AG04449 (cell line): ENCODE measurements around the gene COMMD7.

Experiments used
- CTCF ChIA-PET: fragments of 350-600 bp; formaldehyde crosslinking; extraction: SDS; loops from one replicate; lab custom pipeline; 2021; ENCODE audit warnings: antibody characterized with exemption; lab: Yijun Ruan, JAX
- POLR2A ChIA-PET: fragments of 400-600, 350-600 bp; formaldehyde crosslinking; extraction: SDS; loops from one replicate; lab custom pipeline; 2020; ENCODE audit warnings: antibody characterized with exemption, inconsistent platforms; lab: Yijun Ruan, JAX
- DNase-seq: peaks from one replicate; pipeline ENCODE4 v3.0.0-alpha.2; 2010; ENCODE audit warnings: low read depth, low spot score
- H3K4me3 ChIP-seq: 2 replicates; pipeline ENCODE4 v1.5.1; 2011; ENCODE audit warnings: low read depth, mild to moderate bottlenecking, control low read depth, low read length
- TF ChIP-seq, protein P1 (sequence below): IDR thresholded peaks from one replicate; pipeline ENCODE4 v1.5.1; 2011; ENCODE audit warnings: mild to moderate bottlenecking, moderate library complexity, low read length, control low read depth, inconsistent platforms; ENCODE audit not compliant: insufficient read depth; ENCODE audit errors: missing control alignments

Gene COMMD7

DNA sequence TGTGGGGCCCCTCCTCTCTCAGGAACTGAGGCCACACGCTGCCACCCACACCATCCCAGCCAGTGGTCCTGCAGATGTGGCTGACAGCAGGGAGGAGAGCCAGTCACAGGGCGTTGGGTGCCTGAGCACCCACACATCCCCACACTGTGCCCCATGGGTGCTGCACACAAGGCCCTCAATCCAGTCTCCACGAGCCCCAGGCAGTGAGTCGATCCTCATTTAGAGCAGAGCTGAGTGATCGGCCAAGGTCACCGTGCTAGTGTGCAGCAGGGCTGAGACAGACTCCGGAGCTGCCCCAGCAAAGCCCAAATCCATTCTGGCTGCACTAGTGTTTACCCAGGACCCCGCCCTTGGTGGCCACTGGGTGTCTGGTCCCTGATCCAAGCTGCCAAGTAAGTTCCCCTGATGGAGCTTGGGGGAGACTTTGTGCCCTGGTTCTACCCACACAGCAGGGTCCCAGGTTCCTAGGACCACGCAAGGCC is 78.5 kb downstream of the COMMD7 start:
- no peak for DNase-seq
- CTCF ChIA-PET, result interaction anchor here (1.3 to 24.3 kb wide), 6 partner anchors 9 to 141 kb away, joined by 3 to 653 read pairs (median 8); partner anchors contain the start of gene C20orf203
- H3K4me3 ChIP-seq, result no peak overlapping the region
- POLR2A ChIA-PET, result no interaction called here
- TF ChIP-seq, protein P1, sequence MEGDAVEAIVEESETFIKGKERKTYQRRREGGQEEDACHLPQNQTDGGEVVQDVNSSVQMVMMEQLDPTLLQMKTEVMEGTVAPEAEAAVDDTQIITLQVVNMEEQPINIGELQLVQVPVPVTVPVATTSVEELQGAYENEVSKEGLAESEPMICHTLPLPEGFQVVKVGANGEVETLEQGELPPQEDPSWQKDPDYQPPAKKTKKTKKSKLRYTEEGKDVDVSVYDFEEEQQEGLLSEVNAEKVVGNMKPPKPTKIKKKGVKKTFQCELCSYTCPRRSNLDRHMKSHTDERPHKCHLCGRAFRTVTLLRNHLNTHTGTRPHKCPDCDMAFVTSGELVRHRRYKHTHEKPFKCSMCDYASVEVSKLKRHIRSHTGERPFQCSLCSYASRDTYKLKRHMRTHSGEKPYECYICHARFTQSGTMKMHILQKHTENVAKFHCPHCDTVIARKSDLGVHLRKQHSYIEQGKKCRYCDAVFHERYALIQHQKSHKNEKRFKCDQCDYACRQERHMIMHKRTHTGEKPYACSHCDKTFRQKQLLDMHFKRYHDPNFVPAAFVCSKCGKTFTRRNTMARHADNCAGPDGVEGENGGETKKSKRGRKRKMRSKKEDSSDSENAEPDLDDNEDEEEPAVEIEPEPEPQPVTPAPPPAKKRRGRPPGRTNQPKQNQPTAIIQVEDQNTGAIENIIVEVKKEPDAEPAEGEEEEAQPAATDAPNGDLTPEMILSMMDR, result no peak

GRCh38 chr20:32664012-32664677 is 79.1 kb downstream of the COMMD7 start:
- H3K4me3 ChIP-seq, result no peak overlapping the region
- no peak for DNase-seq
- TF ChIP-seq, protein P1, result no peak
- CTCF ChIA-PET, result interaction anchor here (1.3 to 24.3 kb wide), 6 partner anchors 9 to 140 kb away, joined by 3 to 653 read pairs (median 8); partner anchors contain the start of gene C20orf203
- POLR2A ChIA-PET, result no interaction called here

DNA sequence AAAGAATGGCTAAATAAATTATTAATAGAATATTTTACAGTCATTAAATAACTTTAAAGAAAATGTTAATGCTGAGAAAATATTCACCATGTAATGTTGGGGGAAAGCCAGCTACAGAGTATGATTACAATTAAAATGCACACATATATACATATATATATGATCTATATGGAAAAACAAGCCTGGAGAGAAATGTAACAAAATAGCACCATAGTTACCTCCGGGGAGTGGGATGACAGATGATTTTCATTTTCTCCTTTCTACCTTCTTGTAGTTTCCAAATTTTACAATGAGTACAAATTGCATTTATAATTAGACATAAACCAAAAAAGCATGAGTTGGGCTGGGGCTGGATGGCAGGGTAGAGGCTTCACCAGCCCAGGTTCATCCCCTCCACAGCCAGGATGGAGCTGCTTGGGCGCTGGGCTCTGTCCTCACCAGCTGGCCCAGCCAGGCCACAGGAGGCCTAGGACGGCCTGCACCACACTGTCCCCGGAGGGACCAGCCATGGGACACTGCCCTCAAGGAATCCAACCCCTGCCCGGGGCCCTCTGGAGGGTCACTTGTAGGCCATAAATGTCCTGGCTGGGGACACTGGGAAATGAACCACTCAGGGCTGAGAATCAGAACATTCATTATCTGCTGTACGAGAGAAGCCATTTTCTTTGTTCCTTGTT is 79.8 kb downstream of the COMMD7 start:
- ChIA-PET POLR2A (no interaction called here), CTCF (interaction anchor here (1.0 to 24.3 kb wide), 8 partner anchors 8 to 140 kb away, joined by 3 to 653 read pairs (median 6); partner anchors contain the start of gene C20orf203)
- TF ChIP-seq, protein P1, result no peak
- H3K4me3 ChIP-seq, result no peak overlapping the region
- DNase-seq, result no peak

DNA sequence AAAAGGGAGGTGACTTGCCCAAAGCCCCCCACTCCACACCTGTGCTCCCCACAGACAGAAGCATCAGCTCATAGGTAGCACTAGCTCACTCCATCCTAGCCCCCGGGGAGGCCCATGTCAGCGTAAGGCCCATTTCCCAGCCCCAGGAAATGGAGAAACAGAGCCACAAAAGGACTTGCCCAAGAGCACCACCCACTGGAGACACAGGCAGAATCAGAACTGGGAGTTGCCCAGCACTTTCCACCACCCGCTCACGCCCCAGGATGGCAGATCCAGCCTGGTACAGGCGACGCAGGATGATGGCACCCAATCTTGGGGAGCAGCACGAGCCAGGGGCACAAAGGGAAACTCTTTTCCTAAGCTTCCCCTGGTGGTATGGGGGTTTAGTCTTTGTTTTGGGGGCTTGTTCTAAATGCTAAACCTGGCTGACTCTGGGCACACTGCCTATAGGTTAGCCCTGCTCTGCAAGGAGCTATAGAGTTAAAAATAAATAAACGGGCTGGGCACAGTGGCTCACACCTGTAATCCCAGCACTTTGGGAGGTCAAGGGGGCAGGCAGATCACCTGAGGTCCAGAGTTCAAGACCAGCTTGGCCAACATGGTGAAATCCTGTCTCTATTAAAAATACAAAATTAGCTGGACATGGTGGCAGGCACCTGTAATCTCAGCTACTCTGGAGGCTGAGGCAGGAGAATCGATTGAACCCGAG is 81.3 kb downstream of the COMMD7 start:
- POLR2A ChIA-PET, result no interaction called here
- no peak overlapping the region for H3K4me3 ChIP-seq
- CTCF ChIA-PET, result interaction anchor here (1.0 to 24.3 kb wide), 5 partner anchors 8 to 138 kb away, joined by 3 to 653 read pairs (median 5); partner anchors contain the start of gene C20orf203
- TF ChIP-seq, protein P1, result no peak
- no peak for DNase-seq

DNA sequence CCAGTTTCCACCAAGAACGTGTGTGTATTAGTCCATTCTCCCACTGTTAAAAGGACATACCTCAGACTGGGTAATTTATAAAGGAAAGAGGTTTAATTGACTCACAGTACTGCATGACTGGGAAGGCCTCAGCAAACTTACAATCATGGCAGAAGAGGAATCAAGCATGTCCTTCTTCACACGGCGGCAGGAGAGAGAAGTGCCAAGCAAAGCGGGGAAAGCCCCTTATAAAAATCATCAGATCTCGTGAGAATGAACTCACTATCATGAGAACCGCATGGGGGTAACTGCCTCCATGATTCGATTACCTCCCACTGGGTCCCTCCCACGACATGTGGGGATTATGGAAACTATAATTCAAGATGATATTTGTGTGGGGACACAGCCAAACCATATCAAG is 82.6 kb downstream of the COMMD7 start:
- ChIA-PET CTCF (interaction anchor here (1.2 to 24.3 kb wide), 2 partner anchors 118 to 137 kb away, joined by 3 to 653 read pairs; no protein-coding TSS in a partner anchor), POLR2A (no interaction called here)
- DNase-seq, result no peak
- TF ChIP-seq, protein P1, result no peak
- H3K4me3 ChIP-seq, result no peak overlapping the region

DNA sequence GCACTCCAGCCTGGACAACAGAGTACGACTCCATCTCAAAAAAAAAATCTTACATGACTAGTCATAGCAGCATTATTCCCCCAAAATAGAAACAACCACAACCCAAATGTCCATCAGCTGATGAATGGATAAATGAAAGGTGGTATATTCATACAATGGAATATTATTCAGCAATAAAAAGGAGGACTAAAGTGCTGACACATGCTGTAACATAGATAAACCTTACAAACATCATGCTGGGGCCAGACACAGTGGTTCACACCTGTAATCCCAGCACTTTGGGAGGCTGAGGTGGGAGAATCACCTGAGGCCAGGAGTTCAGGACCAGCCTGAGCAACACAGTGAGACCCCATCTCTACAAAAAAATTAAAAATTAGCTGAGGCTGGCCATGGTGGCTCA is 86.4 kb downstream of the COMMD7 start:
- no peak for DNase-seq
- ChIA-PET CTCF (interaction anchor here (24.3 kb wide), 1 partner anchor 133 kb away, joined by 653 read pairs; no protein-coding TSS in a partner anchor), POLR2A (no interaction called here)
- H3K4me3 ChIP-seq, result no peak overlapping the region
- TF ChIP-seq, protein P1, result no peak
